K562 (cell line): ENCODE measurements around the gene LSM12. TPM values are rescaled to one million over a fixed set of nuclear protein-coding genes. Genes with fewer than 3 reads are reported as not detected.
A peak's percentile ranks its signal among the peaks of the same experiment; 100 is the strongest.

Experiments used
- AFF1 ChIP-seq, 2 experiments: fragments of 450-650 bp; IDR thresholded peaks; 2 replicates each; pipeline ENCODE4 v1.6.1; 2018; ENCODE audit warnings: mild to moderate bottlenecking in 2 of 2, low read depth in 1 of 2; ENCODE audit not compliant: partially characterized antibody in 2 of 2
- CREBBP ChIP-seq: IDR thresholded peaks from one replicate; pipeline ENCODE4 v1.6.1; 2012; ENCODE audit warnings: low read depth, mild to moderate bottlenecking, control low read depth, inconsistent platforms, low read length
- E2F3 ChIP-seq: fragments of 250-450 bp; sonication (Bioruptor Pico); IDR thresholded peaks from 2 replicates; pipeline ENCODE4 v1.4.0; 2020; ENCODE audit warnings: mild to moderate bottlenecking
- EP300 ChIP-seq: IDR thresholded peaks from 2 replicates; pipeline ENCODE4 v1.6.1; 2012; ENCODE audit warnings: low read length, improper control_type of control experiment
- ESRRA ChIP-seq: fragments of 450-650 bp; IDR thresholded peaks from 2 replicates; pipeline ENCODE4 v1.6.1; 2014; ENCODE audit warnings: low read depth, mild to moderate bottlenecking, moderate library complexity, borderline replicate concordance
- HDAC2 ChIP-seq: fragments of 450-650 bp; IDR thresholded peaks from 2 replicates; pipeline ENCODE4 v1.6.1; 2016; ENCODE audit warnings: mild to moderate bottlenecking
- MCM3 ChIP-seq: fragments of 450-650 bp; IDR thresholded peaks from 2 replicates; pipeline ENCODE4 v1.6.1; 2016
- MITF ChIP-seq: IDR thresholded peaks from 2 replicates; pipeline ENCODE4 v1.6.1; 2014; ENCODE audit warnings: antibody characterized with exemption
- RNF2 ChIP-seq: sonication (generic); IDR thresholded peaks from 2 replicates; pipeline ENCODE4 v1.6.1; 2016
- SPI1 ChIP-seq: IDR thresholded peaks from 2 replicates; pipeline ENCODE4 v1.6.1; 2011; ENCODE audit warnings: low read depth, low read length, control low read depth, borderline replicate concordance
- SREBF1 ChIP-seq: fragments of 150-350 bp; IDR thresholded peaks from 2 replicates; pipeline ENCODE4 v1.6.1; 2014; ENCODE audit warnings: antibody characterized with exemption, low read depth, low read length, borderline replicate concordance
- TEAD2 ChIP-seq: fragments of 450-650 bp; IDR thresholded peaks from 2 replicates; pipeline ENCODE4 v1.6.1; 2016; ENCODE audit warnings: missing genetic modification characterization, control low read depth, missing compliant biosample characterization
- ZFP91 ChIP-seq: sonication (generic); formaldehyde crosslinking; IDR thresholded peaks from 2 replicates; pipeline ENCODE4 v1.8.0; 2022; ENCODE audit warnings: mild to moderate bottlenecking, missing genetic modification reagents
- ZNF134 ChIP-seq: fragments of 250-450 bp; sonication (Bioruptor Pico); conservative IDR thresholded peaks from 2 replicates; pipeline ENCODE4 v1.4.0; 2020
- ZNF518B ChIP-seq: fragments of 250-450 bp; sonication (Bioruptor Pico); IDR thresholded peaks from 2 replicates; pipeline ENCODE4 v1.5.0; 2021; ENCODE audit warnings: mild to moderate bottlenecking, moderate library complexity
- polyA plus RNA-seq, 8 experiments: library from polyadenylated mRNA; depleted of rRNA in 4 of 8; stranded (reverse) in 5 of 8; unstranded in 3 of 8; fragments of >200 nt; fragmentation: Nextera tagmentation in 2 of 8; fragmentation: Illumina TruSeq in 1 of 8; extraction: Ambion mirVana in 2 of 8; extraction: Trizol in 1 of 8; gene quantifications; 2 replicates each; pipeline versions ENCODE4 v1.2.1 to v1.2.3, GENCODE V29; 2011 to 2014; ENCODE audit warnings: inconsistent platforms in 1 of 8, missing spikeins in 1 of 8
- total RNA-seq, 7 experiments: library from RNA; depleted of rRNA in 6 of 7; stranded (reverse); fragments of >200 nt in 6 of 7; fragmentation: Illumina TruSeq in 2 of 7; extraction: Trizol in 2 of 7; gene quantifications; 2 replicates each; pipeline versions ENCODE4 v1.2.1 to v1.2.3, GENCODE V29; 2011 to 2021; ENCODE audit warnings: low replicate concordance in 1 of 7

Gene LSM12
- total and polyA plus RNA-seq, 9 of the 15 experiments (the other 6 are each of a cell fraction or from before 2014, with no cell fraction given): 53.0 to 258 (median 89.3) TPM

- no peak for TF ChIP-seq AFF1 (IDR thresholded peaks at IDR 0.05; ENCODE audit: low read depth in 1 of 2, partially characterized antibody in 2 of 2)
- TF ChIP-seq TEAD2: no peak
- TF ChIP-seq ESRRA: no peak
- no peak for TF ChIP-seq ZNF518B (CRISPR knock-in tag)
- no peak for TF ChIP-seq MCM3
- TF ChIP-seq HDAC2: no peak
- TF ChIP-seq E2F3 (CRISPR knock-in tag): no peak
- no peak for TF ChIP-seq MITF
- TF ChIP-seq ZFP91 (CRISPR knock-in tag): no peak
- no peak for TF ChIP-seq SREBF1
- TF ChIP-seq RNF2: peak; percentile 79; the same call in 1 of the 2 replicates
- TF ChIP-seq SPI1: peak; percentile 42; the same call in 1 of the 2 replicates
- TF ChIP-seq ZNF134 (CRISPR knock-in tag): no peak
- no peak for TF ChIP-seq CREBBP
- TF ChIP-seq EP300: peak; percentile 42; the same call in 1 of the 2 replicates
Observed at GRCh38 chr17:44110823-44111633, 44.6 kb upstream of the LSM12 start (continued).
